ENCODE measurements around the gene KSR1.

Gene KSR1

GRCh38 chr17:27565874-27566670, 109.8 kb downstream of the KSR1 start:
- H3K4me3 ChIP-seq (ENCODE audit: low read length): no peak overlapping the region
- no peak for DNase-seq (ENCODE audit: low read depth)
- TF ChIP-seq CTCF (conservative IDR thresholded peaks at IDR 0.05; ENCODE audit: low read depth, low read length): no peak

GRCh38 chr17:27566671-27567562, 110.7 kb downstream of the KSR1 start:
- no peak for TF ChIP-seq CTCF (conservative IDR thresholded peaks at IDR 0.05; ENCODE audit: low read depth, low read length)
- no peak overlapping the region for H3K4me3 ChIP-seq (ENCODE audit: low read length)
- DNase-seq (ENCODE audit: low read depth): no peak

GRCh38 chr17:27567563-27567859, 111.3 kb downstream of the KSR1 start:
- no peak overlapping the region for H3K4me3 ChIP-seq (ENCODE audit: low read length)
- TF ChIP-seq CTCF (conservative IDR thresholded peaks at IDR 0.05; ENCODE audit: low read depth, low read length): no peak
- no peak for DNase-seq (ENCODE audit: low read depth)

GRCh38 chr17:27568216-27568615, 112.0 kb downstream of the KSR1 start:
- DNase-seq (ENCODE audit: low read depth): no peak
- H3K4me3 ChIP-seq (ENCODE audit: low read length): no peak overlapping the region
- no peak for TF ChIP-seq CTCF (conservative IDR thresholded peaks at IDR 0.05; ENCODE audit: low read depth, low read length)

GRCh38 chr17:27568811-27569210, 112.6 kb downstream of the KSR1 start:
- TF ChIP-seq CTCF (conservative IDR thresholded peaks at IDR 0.05; ENCODE audit: low read depth, low read length): no peak
- DNase-seq (ENCODE audit: low read depth): no peak
- H3K4me3 ChIP-seq (ENCODE audit: low read length): no peak overlapping the region

GRCh38 chr17:27569257-27569722, 113.0 kb downstream of the KSR1 start:
- H3K4me3 ChIP-seq (ENCODE audit: low read length): no peak overlapping the region
- no peak for DNase-seq (ENCODE audit: low read depth)
- TF ChIP-seq CTCF (conservative IDR thresholded peaks at IDR 0.05; ENCODE audit: low read depth, low read length): peak; percentile 87

Data from retinal pigment epithelial cell (primary cell).